GM13977 (cell line): ENCODE data around the gene NLRP13.
A peak's percentile ranks its signal among the peaks of the same experiment; 100 is the strongest.

ENCODE experiments used
- DNase-seq: peaks from one replicate; pipeline ENCODE4 v3.0.0; 2012; ENCODE audit warnings: low spot score
- in situ Hi-C: fragments of 300-500 bp; cut with MboI; formaldehyde crosslinking; loops from one replicate; pipeline ENCODE4 v1.12.0; 2022; ENCODE audit warnings: low sequenced_read_pairs, low pct_unique_long_range_greater_than_20kb, mixed read lengths, inconsistent platforms; ENCODE audit not compliant: unreplicated experiment
- TF ChIP-seq, protein P1 (sequence below): IDR thresholded peaks from 2 replicates; pipeline ENCODE4 v1.5.1; 2012; ENCODE audit warnings: mild to moderate bottlenecking, control low read depth; ENCODE audit not compliant: insufficient read depth; ENCODE audit errors: extremely low read depth, missing control alignments

Gene NLRP13

DNA sequence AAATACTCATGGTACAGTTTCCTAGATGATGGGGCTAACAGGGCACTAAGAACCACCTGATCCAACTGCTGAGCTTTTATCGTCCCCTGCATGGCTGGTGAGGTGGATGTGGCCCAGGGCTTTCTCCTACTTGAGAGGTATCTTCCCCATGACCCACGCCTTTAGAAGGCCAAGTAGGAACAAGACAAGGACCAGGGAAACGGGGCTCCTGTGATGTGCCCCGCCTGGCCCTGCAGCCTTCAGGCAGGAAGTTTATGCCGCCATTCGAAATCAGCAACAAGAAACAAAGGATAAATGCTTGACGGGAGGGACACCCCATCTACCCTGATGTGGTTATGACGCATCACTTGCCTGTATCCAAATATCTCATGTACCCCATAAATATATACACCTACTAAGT lies 4.1 kb downstream of the NLRP13 start:
- TF ChIP-seq, protein P1, sequence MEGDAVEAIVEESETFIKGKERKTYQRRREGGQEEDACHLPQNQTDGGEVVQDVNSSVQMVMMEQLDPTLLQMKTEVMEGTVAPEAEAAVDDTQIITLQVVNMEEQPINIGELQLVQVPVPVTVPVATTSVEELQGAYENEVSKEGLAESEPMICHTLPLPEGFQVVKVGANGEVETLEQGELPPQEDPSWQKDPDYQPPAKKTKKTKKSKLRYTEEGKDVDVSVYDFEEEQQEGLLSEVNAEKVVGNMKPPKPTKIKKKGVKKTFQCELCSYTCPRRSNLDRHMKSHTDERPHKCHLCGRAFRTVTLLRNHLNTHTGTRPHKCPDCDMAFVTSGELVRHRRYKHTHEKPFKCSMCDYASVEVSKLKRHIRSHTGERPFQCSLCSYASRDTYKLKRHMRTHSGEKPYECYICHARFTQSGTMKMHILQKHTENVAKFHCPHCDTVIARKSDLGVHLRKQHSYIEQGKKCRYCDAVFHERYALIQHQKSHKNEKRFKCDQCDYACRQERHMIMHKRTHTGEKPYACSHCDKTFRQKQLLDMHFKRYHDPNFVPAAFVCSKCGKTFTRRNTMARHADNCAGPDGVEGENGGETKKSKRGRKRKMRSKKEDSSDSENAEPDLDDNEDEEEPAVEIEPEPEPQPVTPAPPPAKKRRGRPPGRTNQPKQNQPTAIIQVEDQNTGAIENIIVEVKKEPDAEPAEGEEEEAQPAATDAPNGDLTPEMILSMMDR, result no peak
- in situ Hi-C loops, result no loop called here
- DNase-seq, result no peak

DNA sequence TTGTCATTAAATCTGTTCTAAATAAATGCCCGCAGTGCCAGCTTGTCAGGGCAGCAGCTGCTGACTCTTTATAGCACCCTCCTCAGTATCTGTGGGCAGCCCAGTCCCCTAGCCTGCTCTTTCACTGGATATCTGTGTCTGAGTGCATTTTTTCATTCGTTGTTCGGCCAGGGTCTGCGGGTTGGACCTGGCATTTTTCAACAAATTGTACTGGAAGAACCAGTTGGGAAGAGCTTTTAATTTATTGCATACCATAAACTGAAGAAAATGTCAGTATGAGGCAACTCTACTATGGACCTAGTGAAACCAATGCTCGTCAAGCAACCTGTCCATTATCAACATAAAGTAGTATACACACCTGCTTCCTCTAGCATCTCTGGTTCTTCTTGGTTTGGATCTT lies 8.6 kb downstream of the NLRP13 start:
- no peak for DNase-seq
- in situ Hi-C loops, result no loop called here
- TF ChIP-seq, protein P1, result no peak

DNA sequence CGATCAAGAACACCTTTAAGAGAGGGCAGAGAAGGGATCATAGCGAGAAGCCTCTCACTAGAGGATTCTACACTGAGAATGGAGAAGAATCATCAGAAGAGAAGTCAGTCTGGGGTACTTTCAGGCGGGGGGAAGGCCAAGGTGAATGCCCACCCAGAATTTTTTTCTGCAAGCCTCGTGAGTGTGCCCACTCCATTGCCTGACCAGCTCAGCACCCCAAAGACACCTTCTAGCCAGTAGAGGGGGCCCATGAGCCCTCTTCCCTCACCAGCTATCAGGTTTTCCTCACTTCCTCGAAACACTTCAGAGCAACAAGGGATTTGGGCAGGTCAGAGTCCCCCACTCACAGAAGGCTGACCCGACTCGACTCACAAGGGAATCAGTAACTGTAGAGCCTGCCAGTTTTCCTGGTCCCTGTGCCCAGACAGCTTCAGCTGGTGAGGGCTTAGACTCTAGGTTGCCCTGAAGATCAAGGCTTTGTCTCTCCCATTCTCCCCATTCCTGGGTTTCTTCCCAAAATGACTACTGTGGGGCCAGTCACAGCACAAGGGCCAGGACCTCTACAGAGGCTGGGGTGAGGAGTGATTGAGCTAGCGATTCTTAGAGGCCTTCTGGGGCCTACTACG lies 18.4 kb downstream of the NLRP13 start:
- in situ Hi-C loops, result no loop called here
- DNase-seq, result no peak
- TF ChIP-seq, protein P1, result peak; percentile 11

DNA sequence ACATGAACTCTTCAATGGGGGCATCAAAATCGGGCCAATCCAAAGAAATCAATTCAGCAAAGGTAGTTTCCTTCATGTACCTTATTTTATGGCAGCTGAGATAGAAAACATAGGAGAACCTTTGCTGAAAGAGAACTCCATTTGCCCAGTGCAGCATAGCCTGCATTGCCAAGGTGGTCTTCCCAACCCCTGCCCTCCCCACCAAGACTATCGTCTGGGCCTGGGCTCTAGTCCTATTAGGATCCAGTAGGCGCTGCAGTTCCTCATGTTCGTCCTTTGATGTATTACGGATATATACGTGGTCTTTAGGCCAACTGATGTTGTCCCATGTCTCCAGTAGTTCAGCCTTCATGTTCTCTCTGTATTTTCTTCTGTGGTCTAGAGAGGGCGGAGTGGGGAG lies 19.2 kb downstream of the NLRP13 start:
- in situ Hi-C loops, result no loop called here
- TF ChIP-seq, protein P1, result no peak
- DNase-seq, result no peak

DNA sequence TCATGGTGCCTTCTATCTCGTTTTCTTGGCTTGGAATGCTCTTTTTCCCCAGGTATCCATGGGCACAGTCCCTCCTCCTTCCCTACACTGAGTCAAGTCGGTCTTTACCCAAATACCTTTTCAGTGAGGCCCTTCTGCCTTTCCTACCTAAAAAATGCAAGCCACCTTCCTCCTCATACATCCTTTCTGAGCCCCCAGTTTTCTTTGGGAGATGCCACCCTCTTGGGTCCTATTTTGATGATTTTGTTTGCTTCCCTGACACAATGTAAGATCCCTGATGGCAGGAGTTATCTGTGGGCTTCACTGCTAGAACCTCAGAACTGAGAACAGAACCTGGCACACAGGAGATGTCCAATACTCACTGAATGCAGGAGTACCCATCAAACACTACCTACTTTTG lies 22.3 kb downstream of the NLRP13 start:
- in situ Hi-C loops, result no loop called here
- TF ChIP-seq, protein P1, result no peak
- no peak for DNase-seq

DNA sequence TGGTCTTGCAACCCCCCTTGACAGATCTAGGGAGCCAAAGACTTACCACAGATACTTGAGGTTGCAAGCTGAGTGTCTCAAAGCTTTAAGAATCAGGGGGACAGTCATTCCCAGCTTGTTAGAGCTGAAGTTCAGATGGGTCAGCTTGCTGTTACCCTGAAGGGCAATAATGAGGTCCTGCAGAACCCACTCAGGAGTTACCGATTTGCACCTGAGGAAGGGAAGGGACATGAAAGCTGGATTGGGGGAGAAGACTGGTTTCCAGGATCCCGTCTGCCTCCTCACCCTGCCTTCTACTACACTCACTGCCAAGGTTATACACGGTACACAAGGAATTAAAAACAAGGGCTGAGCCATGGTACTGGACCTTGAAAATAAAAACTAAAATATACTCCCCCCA lies 24.4 kb downstream of the NLRP13 start:
- in situ Hi-C loops, result no loop called here
- TF ChIP-seq, protein P1, result no peak

More for the DNA sequence above, 24.4 kb downstream of the NLRP13 start:
- no peak for DNase-seq
